MCF 10A (cell line): ENCODE data around the gene PACC1. TPM values are rescaled to one million over a fixed set of nuclear protein-coding genes. Genes with fewer than 3 reads are reported as not detected.

ENCODE experiments used
- BruUV-seq: library from RNA; stranded (reverse); fragments of 400-500 nt; replicated peaks from 2 replicates; lab custom pipeline; 2021; lab: Mats Ljungman, UMichigan
- CTCF ChIA-PET: fragments of 300-600 bp; sonication (Branson Sonifier 250); formaldehyde crosslinking; extraction: SDS; loops from one replicate; lab custom pipeline; 2021; ENCODE audit warnings: antibody characterized with exemption, inconsistent platforms; lab: Yijun Ruan, JAX
- POLR2A ChIA-PET: fragments of 300-600, 350-650 bp; sonication (Branson Sonifier 250); formaldehyde crosslinking; extraction: SDS; loops from one replicate; lab custom pipeline; 2020; ENCODE audit warnings: antibody characterized with exemption, inconsistent platforms; lab: Yijun Ruan, JAX
- DNase-seq: peaks from one replicate; pipeline ENCODE4 v3.0.0-alpha.2; 2018; ENCODE audit not compliant: unreplicated experiment
- H3K27ac Mint-ChIP-seq: one replicate; pipeline ENCODE4 v1.8.0; 2022; ENCODE audit warnings: mild to moderate bottlenecking, low read depth, mixed read lengths; ENCODE audit not compliant: unreplicated experiment
- H3K27me3 Mint-ChIP-seq: one replicate; pipeline ENCODE4 v1.8.0; 2022; ENCODE audit warnings: mixed read lengths; ENCODE audit not compliant: insufficient read depth, unreplicated experiment
- H3K36me3 Mint-ChIP-seq: one replicate; pipeline ENCODE4 v1.8.0; 2022; ENCODE audit warnings: mild to moderate bottlenecking, moderate library complexity, mixed read lengths; ENCODE audit not compliant: insufficient read depth, unreplicated experiment
- H3K4me1 Mint-ChIP-seq: one replicate; pipeline ENCODE4 v1.8.0; 2022; ENCODE audit warnings: mixed read lengths; ENCODE audit not compliant: insufficient read depth, unreplicated experiment
- H3K4me3 Mint-ChIP-seq: one replicate; pipeline ENCODE4 v1.8.0; 2022; ENCODE audit warnings: mild to moderate bottlenecking, moderate library complexity, mixed read lengths; ENCODE audit not compliant: unreplicated experiment
- H3K9me3 Mint-ChIP-seq: one replicate; pipeline ENCODE4 v1.8.0; 2022; ENCODE audit warnings: mixed read lengths; ENCODE audit not compliant: unreplicated experiment
- CTCF ChIP-seq: fragments of 200-600 bp; IDR thresholded peaks from one replicate; pipeline ENCODE4 v1.8.0; 2022; ENCODE audit warnings: antibody characterized with exemption, mild to moderate bottlenecking; ENCODE audit not compliant: unreplicated experiment
- intact Hi-C: fragments of 100-400 bp; cut with micrococcal nuclease; formaldehyde crosslinking; loops from 2 replicates; pipeline ENCODE4 v1.14.1; 2022
- total RNA-seq: library from RNA; stranded (reverse); gene quantifications from 2 replicates; pipeline ENCODE4 v1.2.3, GENCODE V29; 2022

Gene PACC1
- total RNA-seq, 1 experiment from 2014 or later, result 23.3 TPM

GRCh38 chr1:212453156-212453857, 38.6 kb upstream of the PACC1 start:
- no peak for TF ChIP-seq CTCF
- Mint-ChIP-seq H3K9me3 (no peaks in the 10 kb centered on the region), H3K4me1 (no peaks in the 10 kb centered on the region), H3K27me3 (no peaks in the 10 kb centered on the region), H3K27ac (no peak overlapping the region), H3K4me3 (no peak overlapping the region), H3K36me3 (no peaks in the 10 kb centered on the region)
- BruUV-seq, result no TSS peak
- no peak for DNase-seq
- ChIA-PET CTCF (interaction anchor here (0.5 to 15.8 kb wide), 28 partner anchors 13 to 773 kb away, joined by 3 to 481 read pairs (median 4); partner anchors contain the start of genes DTL and INTS7), POLR2A (interaction anchor here (0.7 to 1.2 kb wide), 5 partner anchors 21 to 418 kb away, joined by 3 to 4 read pairs (median 3); partner anchors contain the start of genes DTL, INTS7 and NENF)
- intact Hi-C loops, result no loop called here

- POLR2A ChIA-PET, result interaction anchor here (0.7 to 1.2 kb wide), 3 partner anchors 20 to 417 kb away, joined by 3 to 4 read pairs (median 3); partner anchors contain the start of genes DTL, INTS7 and NENF
- no TSS peak for BruUV-seq
- Mint-ChIP-seq H3K36me3 (peaks cover 7% of the 10 kb centered on the region), H3K4me3 (no peak overlapping the region), H3K27ac (no peak overlapping the region), H3K9me3 (no peaks in the 10 kb centered on the region), H3K27me3 (no peaks in the 10 kb centered on the region), H3K4me1 (no peaks in the 10 kb centered on the region)
- CTCF ChIA-PET, result interaction anchor here (0.6 to 15.8 kb wide), 21 partner anchors 10 to 958 kb away, joined by 3 to 481 read pairs (median 4); partner anchors contain the start of genes DTL and INTS7
- intact Hi-C loops, result no loop called here
- no peak for TF ChIP-seq CTCF
- DNase-seq, result no peak
These were observed 37.9 kb upstream of the PACC1 start for GRCh38 chr1:212452323-212453155.

GRCh38 chr1:212451416-212452322, 37.0 kb upstream of the PACC1 start:
- intact Hi-C loops, result no loop called here
- TF ChIP-seq CTCF, result no peak
- H3K27ac Mint-ChIP-seq, result no peak overlapping the region
- ChIA-PET POLR2A (interaction anchor here (1.2 kb wide), 1 partner anchor 19 kb away, joined by 3 read pairs; the partner anchor contains the start of gene NENF), CTCF (interaction anchor here (0.6 to 15.8 kb wide), 16 partner anchors 10 to 957 kb away, joined by 3 to 481 read pairs (median 3); partner anchors contain the start of genes DTL and INTS7)
- BruUV-seq, result no TSS peak
- no peak overlapping the region for H3K4me3 Mint-ChIP-seq
- H3K9me3 Mint-ChIP-seq, result no peaks in the 10 kb centered on the region
- DNase-seq, result no peak
- H3K4me1 Mint-ChIP-seq, result no peaks in the 10 kb centered on the region
- peaks cover 7% of the 10 kb centered on the region for H3K36me3 Mint-ChIP-seq
- no peaks in the 10 kb centered on the region for H3K27me3 Mint-ChIP-seq
